GM21526 (cell line): ENCODE results near the gene MYO16.
A peak's percentile ranks its signal among the peaks of the same experiment; 100 is the strongest.

Experiments
- ATAC-seq: cut with Tn5 transposase; IDR thresholded peaks from one replicate; pipeline ENCODE4 v1.9.1; 2021; ENCODE audit warnings: moderate library complexity; ENCODE audit not compliant: unreplicated experiment, low FRiP score

MYO16 gene

DNA sequence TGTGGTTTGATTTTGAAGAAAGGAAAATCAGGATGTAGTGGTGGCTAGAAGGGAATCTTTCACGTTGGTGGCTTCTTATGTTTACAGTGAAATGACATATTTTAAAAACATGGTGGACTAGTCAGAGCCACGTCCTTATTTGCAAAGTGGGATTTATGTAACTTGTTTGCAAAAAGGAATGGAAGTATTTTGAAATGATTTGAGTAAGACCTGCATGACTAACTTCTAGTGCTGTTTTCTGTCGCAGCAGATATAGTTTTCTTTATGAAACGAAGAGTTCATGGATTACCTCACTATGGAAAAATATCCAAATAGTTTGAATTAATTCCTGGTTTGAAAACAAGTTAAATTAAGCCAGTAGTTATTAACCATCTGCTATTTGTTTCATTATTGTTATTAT lies 476.5 kb downstream of the MYO16 start:
- ATAC-seq: no peak

GRCh38 chr13:109110159-109110558 lies 480.7 kb downstream of the MYO16 start:
- no peak for ATAC-seq

- ATAC-seq: no peak
These were observed 481.7 kb downstream of the MYO16 start for GRCh38 chr13:109111141-109111540.

- no peak for ATAC-seq
These were observed 484.0 kb downstream of the MYO16 start for GRCh38 chr13:109113427-109113826.

DNA sequence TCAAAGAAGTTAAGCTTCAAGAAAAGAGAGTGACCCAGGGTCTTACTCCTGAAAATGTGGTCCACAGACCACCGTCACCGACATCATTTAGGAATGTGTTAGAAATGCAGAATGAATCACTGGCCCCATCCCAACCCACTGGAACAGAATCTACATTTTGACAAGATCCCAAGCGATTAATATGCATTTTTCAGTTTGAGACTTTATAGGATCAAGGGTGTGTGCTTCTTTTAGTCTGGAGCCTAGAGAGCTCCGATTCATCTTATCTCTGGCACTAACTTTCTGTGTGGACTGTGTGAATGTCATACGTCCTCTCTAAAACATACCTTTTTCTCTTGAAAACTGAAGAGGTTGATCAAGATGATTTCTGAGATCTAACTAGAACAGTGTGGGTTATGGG lies 484.8 kb downstream of the MYO16 start:
- ATAC-seq: no peak

DNA sequence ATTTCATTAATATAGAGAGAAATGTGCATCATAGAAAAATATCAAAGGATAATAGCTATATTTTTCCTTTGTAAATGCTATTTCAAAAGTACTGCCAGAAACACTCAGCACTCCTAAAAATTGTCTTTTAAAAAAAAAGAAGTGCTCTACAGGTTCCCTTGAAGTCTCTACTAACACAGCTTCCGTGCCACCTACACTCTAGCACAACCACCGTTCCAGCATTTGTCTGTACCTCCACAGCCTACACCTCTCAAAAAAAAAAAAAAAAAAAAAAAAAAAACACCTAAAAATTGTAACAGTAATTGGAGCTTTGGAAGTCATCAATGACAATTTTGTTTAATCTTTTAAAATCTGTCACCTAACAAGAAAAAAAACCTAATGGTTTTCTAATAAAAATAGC lies 485.6 kb downstream of the MYO16 start:
- no peak for ATAC-seq

DNA sequence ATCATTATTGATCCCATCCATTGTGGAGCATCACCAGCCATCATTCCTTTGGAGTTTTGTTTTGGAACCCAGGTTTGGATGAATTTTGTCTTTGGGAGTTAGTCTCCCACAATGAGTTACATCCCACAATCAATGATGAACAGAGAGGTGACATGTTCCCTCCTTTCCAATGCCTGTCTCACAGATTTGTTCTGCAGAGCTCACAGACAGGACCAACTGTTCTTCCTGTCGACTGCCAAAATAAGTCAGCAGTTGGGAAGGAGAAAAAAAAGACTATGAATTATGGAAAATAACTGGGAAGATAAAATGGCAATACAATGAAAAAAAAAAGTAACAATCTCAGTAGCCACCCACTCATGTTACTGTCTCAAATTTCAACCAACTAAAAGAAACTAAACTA lies 489.1 kb downstream of the MYO16 start:
- no peak for ATAC-seq

- ATAC-seq: no peak
These were observed 490.5 kb downstream of the MYO16 start for GRCh38 chr13:109119896-109120295.

DNA sequence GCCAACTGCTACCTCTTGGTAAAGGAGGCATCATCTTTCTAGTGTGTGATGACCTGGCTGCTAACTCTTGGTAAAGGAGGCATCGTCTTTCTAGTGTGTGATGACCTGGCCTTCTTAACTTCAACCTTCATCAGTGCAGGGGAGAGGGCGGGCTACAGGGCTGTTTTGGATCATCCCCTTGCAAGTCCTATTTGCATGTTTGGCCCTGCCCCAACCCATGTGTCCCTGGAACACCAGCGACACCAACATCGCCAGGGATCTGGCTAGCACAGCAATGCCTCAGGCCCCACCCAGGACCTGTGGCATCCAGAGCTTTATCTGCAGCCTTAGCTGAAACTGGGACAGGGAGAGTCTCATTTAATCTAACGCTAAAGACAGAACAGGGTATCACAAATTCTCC lies 492.4 kb downstream of the MYO16 start:
- no peak for ATAC-seq

DNA sequence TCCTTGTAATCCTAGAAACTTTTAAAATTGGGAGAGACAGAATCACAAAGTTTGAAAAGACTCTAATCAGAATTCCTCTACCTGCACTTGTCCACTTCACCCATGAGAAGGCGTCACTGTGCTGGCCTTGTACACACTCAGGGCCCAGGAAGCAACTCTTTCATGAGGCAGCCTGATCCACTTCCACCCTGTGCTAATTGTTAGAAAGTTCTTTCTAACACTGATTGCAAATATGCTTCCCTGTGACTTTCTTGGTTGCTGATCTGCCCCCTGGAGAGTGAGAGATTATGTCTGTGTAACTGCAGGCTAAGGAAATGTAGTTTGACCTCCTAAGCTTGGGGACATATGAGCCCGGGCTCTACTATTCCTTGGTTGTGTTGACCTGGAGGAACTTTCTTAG lies 494.6 kb downstream of the MYO16 start:
- ATAC-seq: no peak

GRCh38 chr13:109126178-109126577 lies 496.8 kb downstream of the MYO16 start:
- no peak for ATAC-seq

GRCh38 chr13:109126891-109127641 lies 497.7 kb downstream of the MYO16 start:
- no peak for ATAC-seq

GRCh38 chr13:109128121-109128520 lies 498.7 kb downstream of the MYO16 start:
- ATAC-seq: no peak

- no peak for ATAC-seq
These were observed 500.9 kb downstream of the MYO16 start for GRCh38 chr13:109130093-109130835.

DNA sequence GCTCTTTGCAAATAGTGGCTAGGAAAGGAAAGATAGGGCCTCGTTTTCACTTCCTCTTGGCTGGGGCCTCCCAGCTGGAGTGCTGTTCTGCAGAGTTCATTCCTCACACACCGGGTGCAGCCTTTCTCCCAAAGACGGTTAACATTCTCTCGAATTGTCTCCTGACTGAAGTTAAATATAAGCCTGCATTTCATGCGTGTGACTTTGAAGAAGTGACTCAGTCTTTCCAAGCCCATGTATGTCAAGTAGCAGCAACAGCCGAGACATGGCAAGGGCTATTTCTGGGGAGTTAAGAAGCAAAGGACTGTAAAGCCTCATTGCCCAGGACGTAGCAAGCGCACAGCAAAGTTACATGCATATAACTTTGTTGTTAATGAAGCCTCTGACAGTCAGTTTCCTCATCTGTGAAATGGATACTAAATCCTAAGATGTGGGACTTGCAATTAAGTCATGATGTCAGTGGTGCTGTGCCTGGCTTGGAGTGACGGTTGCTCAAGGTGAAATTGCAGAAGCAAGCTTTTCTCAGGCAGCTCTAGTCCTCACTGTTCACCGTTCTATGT lies 502.4 kb downstream of the MYO16 start:
- peak; percentile 94 for ATAC-seq

GRCh38 chr13:109135018-109135417 lies 505.6 kb downstream of the MYO16 start:
- no peak for ATAC-seq

DNA sequence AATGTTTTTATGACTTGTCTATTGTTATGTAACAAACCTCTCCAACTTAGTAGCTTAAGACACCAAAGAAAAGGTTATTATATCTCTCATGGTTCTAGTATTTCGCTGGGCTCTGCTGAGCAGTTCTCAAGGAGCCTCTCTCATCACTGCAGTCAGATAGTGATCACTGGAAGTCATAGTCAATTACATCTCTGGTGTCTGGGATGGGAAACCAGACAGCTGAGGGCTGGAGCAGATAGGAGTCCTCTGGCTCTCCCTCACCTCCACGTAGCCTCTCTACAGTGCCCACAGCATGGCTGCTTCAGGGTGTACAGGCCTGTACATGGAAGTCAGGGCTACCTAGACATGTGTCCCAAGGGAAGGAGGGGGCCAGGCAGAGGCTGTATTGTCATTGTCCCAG lies 507.5 kb downstream of the MYO16 start:
- no peak for ATAC-seq

DNA sequence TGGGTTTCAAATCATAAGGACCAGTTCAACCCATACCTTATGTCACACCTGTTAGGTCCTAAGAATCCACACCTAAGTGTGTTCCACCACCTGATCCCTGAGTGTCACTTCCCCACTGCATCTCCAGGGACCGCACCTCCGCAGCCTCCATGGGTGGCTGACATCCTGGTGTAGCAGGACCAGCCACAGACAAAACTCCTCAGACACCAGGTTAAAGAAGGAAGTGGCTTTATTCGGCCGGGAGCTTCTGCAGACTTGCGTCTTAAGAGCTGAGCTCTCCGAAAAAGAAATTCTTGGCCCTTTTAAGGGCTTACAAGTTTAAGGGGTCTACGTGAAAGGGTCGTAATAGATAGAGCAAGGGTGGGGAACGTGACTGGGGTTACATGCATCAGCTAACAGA lies 509.9 kb downstream of the MYO16 start:
- ATAC-seq: no peak

GRCh38 chr13:109140054-109140453 lies 510.6 kb downstream of the MYO16 start:
- ATAC-seq: no peak

- ATAC-seq: no peak
These were observed 511.3 kb downstream of the MYO16 start for GRCh38 chr13:109140479-109141349.

DNA sequence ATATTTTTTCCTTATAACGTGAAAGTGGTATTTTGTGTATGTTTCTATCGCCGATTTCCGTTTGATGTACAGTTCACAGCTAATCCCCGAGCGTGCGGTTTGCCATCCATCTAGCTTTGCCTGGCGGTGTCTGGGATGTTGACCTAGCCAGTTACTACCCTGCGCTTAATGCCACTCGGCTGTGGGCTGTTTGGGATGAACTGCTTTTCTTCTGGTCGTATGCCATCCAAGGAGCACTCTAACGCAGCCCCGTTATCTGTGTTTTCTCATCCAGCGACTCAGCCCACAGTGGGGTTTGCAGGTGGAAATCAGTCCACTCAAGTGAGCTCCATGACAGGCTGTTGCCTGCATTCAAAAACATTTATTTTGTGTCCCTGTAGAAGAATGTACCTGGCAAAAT lies 512.3 kb downstream of the MYO16 start:
- no peak for ATAC-seq
